Stimulated activated CD4-positive, alpha-beta T cell treated with anti-CD3 and anti-CD28 coated beads, Interleukin-2, amount 100 ng/mL, for 4 hours (primary cell): Measurements from ENCODE around the gene TINAG.
"Not testable (repeated sequence)": the region's sequence is repeated elsewhere in the genome, so short reads cannot be mapped to it uniquely, and the experiment has no call there.

Experiments
- DNase-seq: peaks from one replicate; pipeline ENCODE4 v3.0.0-alpha.2; 2020; ENCODE audit warnings: low read depth

The TINAG gene

GRCh38 chr6:54308986-54309315, 710 bp downstream of the TINAG start:
- DNase-seq, result no peak

- DNase-seq, result no peak
These were observed 2.3 kb downstream of the TINAG start for GRCh38 chr6:54310377-54311152.

- DNase-seq, result no peak
These were observed 7.4 kb downstream of the TINAG start for GRCh38 chr6:54315656-54316055.

- no peak for DNase-seq
These were observed 12.6 kb downstream of the TINAG start for GRCh38 chr6:54320871-54321270.

- no peak for DNase-seq
These were observed 19.4 kb downstream of the TINAG start for GRCh38 chr6:54327631-54328030.

- DNase-seq, result not testable (repeated sequence)
These were observed 23.3 kb downstream of the TINAG start for GRCh38 chr6:54331571-54331970.

GRCh38 chr6:54335871-54336270, 27.6 kb downstream of the TINAG start:
- no peak for DNase-seq

GRCh38 chr6:54353975-54354374, 45.7 kb downstream of the TINAG start:
- DNase-seq, result no peak

- DNase-seq, result no peak
These were observed 46.4 kb downstream of the TINAG start for GRCh38 chr6:54354608-54355007.

GRCh38 chr6:54357141-54357540, 48.9 kb downstream of the TINAG start:
- no peak for DNase-seq

- DNase-seq, result no peak
These were observed 52.9 kb downstream of the TINAG start for GRCh38 chr6:54361188-54361587.

- DNase-seq, result no peak
These were observed 53.5 kb downstream of the TINAG start for GRCh38 chr6:54361734-54362133.

- DNase-seq, result no peak
These were observed 58.6 kb downstream of the TINAG start for GRCh38 chr6:54366667-54367327.

GRCh38 chr6:54377776-54378175, 69.5 kb downstream of the TINAG start:
- DNase-seq, result no peak

GRCh38 chr6:54386295-54386694, 78.1 kb downstream of the TINAG start:
- DNase-seq, result no peak

GRCh38 chr6:54390362-54390761, 82.1 kb downstream of the TINAG start:
- DNase-seq, result no peak

GRCh38 chr6:54391577-54391976, 83.3 kb downstream of the TINAG start:
- DNase-seq, result no peak

- DNase-seq, result no peak
These were observed 94.9 kb downstream of the TINAG start for GRCh38 chr6:54403096-54403495.

GRCh38 chr6:54404791-54405190, 96.5 kb downstream of the TINAG start:
- no peak for DNase-seq

GRCh38 chr6:54411767-54412166, 103.5 kb downstream of the TINAG start:
- no peak for DNase-seq

- DNase-seq, result no peak
These were observed 107.3 kb downstream of the TINAG start for GRCh38 chr6:54415517-54415916.

GRCh38 chr6:54419885-54420284, 111.6 kb downstream of the TINAG start:
- DNase-seq, result no peak

- DNase-seq, result no peak
These were observed 118.8 kb downstream of the TINAG start for GRCh38 chr6:54426995-54427394.

GRCh38 chr6:54427396-54427937, 119.2 kb downstream of the TINAG start:
- DNase-seq, result no peak
